ENCODE data around the gene SYNGAP1. TPM values are rescaled to one million over a fixed set of nuclear protein-coding genes. Genes with fewer than 3 reads are reported as not detected.

Gene SYNGAP1
- total and polyA plus RNA-seq, 2 experiments from 2014 or later, result 13.9 to 45.0 TPM

DNA sequence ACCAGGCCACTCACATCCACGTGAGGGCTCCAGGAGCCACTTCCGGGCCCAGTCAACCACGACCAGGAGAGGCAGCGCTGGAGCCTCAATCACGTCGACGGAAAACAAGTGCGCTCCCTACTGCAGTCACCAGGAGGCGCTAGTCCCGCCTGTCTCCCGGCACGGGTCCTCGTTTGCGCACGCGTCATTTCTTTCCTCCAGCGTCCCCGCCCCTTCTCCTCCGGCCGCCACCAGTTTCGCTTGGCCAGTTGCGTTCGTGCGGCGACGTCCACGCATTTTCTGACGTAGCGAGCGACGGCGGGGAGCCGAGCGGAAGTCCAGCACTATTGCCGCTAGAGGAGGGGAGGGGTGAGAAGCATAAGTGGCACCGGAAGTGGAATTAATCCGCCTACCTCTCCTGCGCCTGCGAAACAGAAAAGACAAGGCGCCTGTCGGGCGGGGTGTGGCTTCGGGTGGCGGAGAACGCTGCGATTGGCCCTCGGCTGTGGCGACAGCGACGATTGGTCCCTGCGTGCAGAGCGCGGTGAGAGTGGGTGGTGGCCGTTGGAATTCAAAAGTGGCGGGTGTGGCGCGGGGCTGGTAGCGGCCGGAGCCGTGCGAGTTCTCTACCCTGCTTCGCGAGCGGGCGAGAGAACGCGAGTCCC, 28.5 kb upstream of the SYNGAP1 start, which contains the start of gene KIFC1:
TSS of gene KIFC1 (plus strand) at position 546 of the 644 bp plus-strand sequence. CDS start 163 bp downstream, outside the sequence.
- Mint-ChIP-seq H3K4me3 (peak within 1 kb of the TSS; percentile 91), H3K9me3 (no peaks in the 10 kb centered on the region; the same call in 2 of the 3 replicates), H3K4me1 (peaks cover 28% of the 10 kb centered on the region), H3K36me3 (ENCODE audit: low read depth) (peaks cover 4% of the 10 kb centered on the region; the same call in 2 of the 3 replicates), H3K27me3 (ENCODE audit: insufficient read depth, low read depth, poor library complexity) (peaks cover 5% of the 10 kb centered on the region), H3K27ac (peak within 1 kb of the TSS; percentile 94)
- peak within 1 kb of the TSS; percentile 92 for H3K4me3 ChIP-seq
- no peaks in the 10 kb centered on the region for H3K27me3 ChIP-seq (ENCODE audit: insufficient read depth)
- peak; percentile 99 for DNase-seq (ENCODE audit: low spot score)
- H3K9me2 ChIP-seq (ENCODE audit: insufficient read depth), result no peaks in the 10 kb centered on the region
- H2AFZ ChIP-seq, result peak within 1 kb of the TSS; percentile 64
- TF ChIP-seq ZNF114 (CRISPR knock-in tag; IDR thresholded peaks at IDR 0.05) (no peak), NANOG (IDR thresholded peaks at IDR 0.05; ENCODE audit: borderline replicate concordance) (no peak), EZH2 (IDR thresholded peaks at IDR 0.05; ENCODE audit: low read depth, unreplicated experiment) (no peak), CREB1 (CRISPR knock-in tag; IDR thresholded peaks at IDR 0.05; ENCODE audit: low read depth) (peak; percentile 91), EZH2phosphoT487 (IDR thresholded peaks at IDR 0.05; ENCODE audit: unreplicated experiment) (no peak), POLR2AphosphoS5 (IDR thresholded peaks at IDR 0.05; ENCODE audit: low read depth) (peak; percentile 64)
- TF ChIP-seq, protein P1, sequence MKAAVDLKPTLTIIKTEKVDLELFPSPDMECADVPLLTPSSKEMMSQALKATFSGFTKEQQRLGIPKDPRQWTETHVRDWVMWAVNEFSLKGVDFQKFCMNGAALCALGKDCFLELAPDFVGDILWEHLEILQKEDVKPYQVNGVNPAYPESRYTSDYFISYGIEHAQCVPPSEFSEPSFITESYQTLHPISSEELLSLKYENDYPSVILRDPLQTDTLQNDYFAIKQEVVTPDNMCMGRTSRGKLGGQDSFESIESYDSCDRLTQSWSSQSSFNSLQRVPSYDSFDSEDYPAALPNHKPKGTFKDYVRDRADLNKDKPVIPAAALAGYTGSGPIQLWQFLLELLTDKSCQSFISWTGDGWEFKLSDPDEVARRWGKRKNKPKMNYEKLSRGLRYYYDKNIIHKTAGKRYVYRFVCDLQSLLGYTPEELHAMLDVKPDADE (IDR thresholded peaks at IDR 0.05), result peak; percentile 48; the same call in 1 of the 2 replicates
- TF ChIP-seq, protein P2, sequence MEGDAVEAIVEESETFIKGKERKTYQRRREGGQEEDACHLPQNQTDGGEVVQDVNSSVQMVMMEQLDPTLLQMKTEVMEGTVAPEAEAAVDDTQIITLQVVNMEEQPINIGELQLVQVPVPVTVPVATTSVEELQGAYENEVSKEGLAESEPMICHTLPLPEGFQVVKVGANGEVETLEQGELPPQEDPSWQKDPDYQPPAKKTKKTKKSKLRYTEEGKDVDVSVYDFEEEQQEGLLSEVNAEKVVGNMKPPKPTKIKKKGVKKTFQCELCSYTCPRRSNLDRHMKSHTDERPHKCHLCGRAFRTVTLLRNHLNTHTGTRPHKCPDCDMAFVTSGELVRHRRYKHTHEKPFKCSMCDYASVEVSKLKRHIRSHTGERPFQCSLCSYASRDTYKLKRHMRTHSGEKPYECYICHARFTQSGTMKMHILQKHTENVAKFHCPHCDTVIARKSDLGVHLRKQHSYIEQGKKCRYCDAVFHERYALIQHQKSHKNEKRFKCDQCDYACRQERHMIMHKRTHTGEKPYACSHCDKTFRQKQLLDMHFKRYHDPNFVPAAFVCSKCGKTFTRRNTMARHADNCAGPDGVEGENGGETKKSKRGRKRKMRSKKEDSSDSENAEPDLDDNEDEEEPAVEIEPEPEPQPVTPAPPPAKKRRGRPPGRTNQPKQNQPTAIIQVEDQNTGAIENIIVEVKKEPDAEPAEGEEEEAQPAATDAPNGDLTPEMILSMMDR (conservative IDR thresholded peaks at IDR 0.05; ENCODE audit: low read depth in 2 of 2), result peak; percentile 73 to 96
- TF ChIP-seq, protein P3, sequence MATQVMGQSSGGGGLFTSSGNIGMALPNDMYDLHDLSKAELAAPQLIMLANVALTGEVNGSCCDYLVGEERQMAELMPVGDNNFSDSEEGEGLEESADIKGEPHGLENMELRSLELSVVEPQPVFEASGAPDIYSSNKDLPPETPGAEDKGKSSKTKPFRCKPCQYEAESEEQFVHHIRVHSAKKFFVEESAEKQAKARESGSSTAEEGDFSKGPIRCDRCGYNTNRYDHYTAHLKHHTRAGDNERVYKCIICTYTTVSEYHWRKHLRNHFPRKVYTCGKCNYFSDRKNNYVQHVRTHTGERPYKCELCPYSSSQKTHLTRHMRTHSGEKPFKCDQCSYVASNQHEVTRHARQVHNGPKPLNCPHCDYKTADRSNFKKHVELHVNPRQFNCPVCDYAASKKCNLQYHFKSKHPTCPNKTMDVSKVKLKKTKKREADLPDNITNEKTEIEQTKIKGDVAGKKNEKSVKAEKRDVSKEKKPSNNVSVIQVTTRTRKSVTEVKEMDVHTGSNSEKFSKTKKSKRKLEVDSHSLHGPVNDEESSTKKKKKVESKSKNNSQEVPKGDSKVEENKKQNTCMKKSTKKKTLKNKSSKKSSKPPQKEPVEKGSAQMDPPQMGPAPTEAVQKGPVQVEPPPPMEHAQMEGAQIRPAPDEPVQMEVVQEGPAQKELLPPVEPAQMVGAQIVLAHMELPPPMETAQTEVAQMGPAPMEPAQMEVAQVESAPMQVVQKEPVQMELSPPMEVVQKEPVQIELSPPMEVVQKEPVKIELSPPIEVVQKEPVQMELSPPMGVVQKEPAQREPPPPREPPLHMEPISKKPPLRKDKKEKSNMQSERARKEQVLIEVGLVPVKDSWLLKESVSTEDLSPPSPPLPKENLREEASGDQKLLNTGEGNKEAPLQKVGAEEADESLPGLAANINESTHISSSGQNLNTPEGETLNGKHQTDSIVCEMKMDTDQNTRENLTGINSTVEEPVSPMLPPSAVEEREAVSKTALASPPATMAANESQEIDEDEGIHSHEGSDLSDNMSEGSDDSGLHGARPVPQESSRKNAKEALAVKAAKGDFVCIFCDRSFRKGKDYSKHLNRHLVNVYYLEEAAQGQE (IDR thresholded peaks at IDR 0.05; ENCODE audit: unreplicated experiment), result no peak
- H4K20me1 ChIP-seq (replicated peaks; ENCODE audit: insufficient read depth), result peaks cover 40% of the 10 kb centered on the region
- peak within 1 kb of the TSS; percentile 94 for H3K4me2 ChIP-seq
- H3K79me2 ChIP-seq (replicated peaks; ENCODE audit: insufficient read depth), result peaks cover 46% of the 10 kb centered on the region
- peak within 1 kb of the TSS; percentile 92 for H3K27ac ChIP-seq (ENCODE audit: low read depth)
- ATAC-seq, result peak; percentile 95
- peaks cover 5% of the 10 kb centered on the region; the same call in 1 of the 2 replicates for H3F3A ChIP-seq (replicated peaks; ENCODE audit: low read depth)
- H3K36me3 ChIP-seq (ENCODE audit: insufficient read depth), result no peaks in the 10 kb centered on the region
- H3K4me1 ChIP-seq (ENCODE audit: insufficient read depth), result peaks cover 8% of the 10 kb centered on the region

All from GM23338 (cell line).